NT2/D1 (cell line): Measurements from ENCODE around the gene OR11H7.
"Not testable (repeated sequence)": the region's sequence is repeated elsewhere in the genome, so short reads cannot be mapped to it uniquely, and the experiment has no call there.

Experiments used
- DNase-seq: peaks from one replicate; pipeline ENCODE4 v3.0.0-alpha.2; 2011; ENCODE audit warnings: low read depth, low spot score
- H3K27me3 ChIP-seq: 2 replicates; pipeline ENCODE4 v1.6.0; 2011; ENCODE audit warnings: mild to moderate bottlenecking; ENCODE audit not compliant: insufficient read length, insufficient read depth
- H3K36me3 ChIP-seq: 2 replicates; pipeline ENCODE4 v1.6.1; 2011; ENCODE audit warnings: mild to moderate bottlenecking, low read length, mixed read lengths; ENCODE audit not compliant: insufficient read depth, insufficient read length
- H3K4me1 ChIP-seq: 2 replicates; pipeline ENCODE4 v1.5.1; 2011; ENCODE audit not compliant: insufficient read depth, insufficient read length
- H3K4me3 ChIP-seq: 2 replicates; pipeline ENCODE4 v1.5.1; 2011; ENCODE audit warnings: low read depth; ENCODE audit not compliant: insufficient read length
- H3K9ac ChIP-seq: 2 replicates; pipeline ENCODE4 v1.6.0; 2011; ENCODE audit warnings: low read depth; ENCODE audit not compliant: insufficient read length
- H3K9me3 ChIP-seq: 2 replicates; pipeline ENCODE4 v1.5.1; 2011; ENCODE audit warnings: mild to moderate bottlenecking, low read length; ENCODE audit not compliant: insufficient read depth
- SUZ12 ChIP-seq: IDR thresholded peaks from 2 replicates; pipeline ENCODE4 v1.6.1; 2011; ENCODE audit not compliant: insufficient read length, insufficient read depth; ENCODE audit errors: extremely low read depth
- YY1 ChIP-seq: IDR thresholded peaks from 2 replicates; pipeline ENCODE4 v1.6.1; 2011; ENCODE audit not compliant: insufficient read length, insufficient read depth
- ZNF274 ChIP-seq: IDR thresholded peaks from 2 replicates; pipeline ENCODE4 v1.6.1; 2011; ENCODE audit warnings: mild to moderate bottlenecking, low read depth, low read length

The OR11H7 gene

DNA sequence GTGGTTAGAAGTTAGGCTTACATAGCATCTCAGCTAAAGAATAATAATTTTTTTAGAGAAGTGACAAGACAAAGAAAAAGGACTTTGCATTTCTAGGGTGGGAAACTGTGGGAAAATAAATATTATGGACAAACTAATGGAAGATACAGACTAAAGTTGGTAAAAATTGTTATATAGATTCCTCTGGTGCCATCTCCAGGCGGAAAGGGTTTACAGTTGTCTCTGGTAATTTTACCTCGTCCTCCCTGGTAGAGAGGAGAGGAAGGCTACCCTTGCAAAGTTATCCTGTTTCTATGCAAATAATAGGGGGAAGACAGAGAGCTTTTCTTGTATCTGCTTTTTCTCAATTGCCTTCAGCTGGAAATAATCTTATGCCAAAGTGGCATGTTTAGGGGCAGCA, 32.9 kb upstream of the OR11H7 start:
- Histone ChIP-seq H3K27me3 (no peaks in the 10 kb centered on the region), H3K9me3 (no peaks in the 10 kb centered on the region), H3K4me1 (no peaks in the 10 kb centered on the region), H3K36me3 (no peaks in the 10 kb centered on the region), H3K4me3 (no peak overlapping the region), H3K9ac (no peak overlapping the region)
- TF ChIP-seq SUZ12 (no peak), YY1 (no peak), ZNF274 (no peak)
- no peak for DNase-seq

DNA sequence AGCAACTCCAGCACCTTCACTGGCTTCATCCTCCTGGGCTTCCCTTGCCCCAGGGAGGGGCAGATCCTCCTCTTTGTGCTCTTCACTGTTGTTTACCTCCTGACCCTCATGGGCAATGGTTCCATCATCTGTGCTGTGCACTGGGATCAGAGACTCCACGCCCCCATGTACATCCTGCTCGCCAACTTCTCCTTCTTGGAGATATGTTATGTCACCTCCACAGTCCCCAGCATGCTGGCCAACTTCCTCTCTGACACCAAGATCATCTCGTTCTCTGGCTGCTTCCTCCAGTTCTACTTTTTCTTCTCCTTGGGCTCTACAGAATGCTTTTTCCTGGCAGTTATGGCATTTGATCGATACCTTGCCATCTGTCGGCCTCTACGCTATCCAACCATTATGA, 31.3 kb upstream of the OR11H7 start:
- no peak for DNase-seq

DNA sequence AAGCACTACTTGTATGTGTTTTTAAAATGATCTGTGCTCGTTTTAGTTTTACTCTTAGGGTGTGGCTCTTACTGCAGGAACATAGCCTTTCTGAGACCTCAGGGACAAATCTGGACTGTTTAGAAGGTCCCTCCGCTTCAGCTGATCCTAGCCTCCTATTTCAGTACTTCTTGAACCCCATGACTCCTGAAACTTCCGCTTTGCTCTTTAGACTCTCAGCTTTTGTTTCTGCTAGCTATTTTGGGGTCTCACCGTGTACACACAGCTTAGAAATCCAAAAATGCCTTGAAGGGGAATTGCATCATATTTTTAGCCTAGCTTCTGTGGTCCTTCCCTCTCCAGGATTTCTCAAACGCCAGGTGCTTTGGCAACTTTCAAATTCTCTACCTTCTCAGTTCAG, 29.8 kb upstream of the OR11H7 start:
- Histone ChIP-seq H3K9me3 (no peaks in the 10 kb centered on the region), H3K4me1 (no peaks in the 10 kb centered on the region), H3K36me3 (no peaks in the 10 kb centered on the region), H3K9ac (no peak overlapping the region), H3K27me3 (no peaks in the 10 kb centered on the region), H3K4me3 (no peak overlapping the region)
- no peak for DNase-seq
- TF ChIP-seq ZNF274 (no peak), SUZ12 (no peak), YY1 (no peak)

More for the DNA sequence above, 31.3 kb upstream of the OR11H7 start:
- H3K27me3 ChIP-seq, result no peaks in the 10 kb centered on the region
- TF ChIP-seq ZNF274, result no peak
- no peak for TF ChIP-seq YY1
- TF ChIP-seq SUZ12, result no peak
- H3K4me3 ChIP-seq, result no peak overlapping the region
- no peaks in the 10 kb centered on the region for H3K9me3 ChIP-seq
- H3K9ac ChIP-seq, result no peak overlapping the region
- H3K36me3 ChIP-seq, result no peaks in the 10 kb centered on the region
- no peaks in the 10 kb centered on the region for H3K4me1 ChIP-seq

DNA sequence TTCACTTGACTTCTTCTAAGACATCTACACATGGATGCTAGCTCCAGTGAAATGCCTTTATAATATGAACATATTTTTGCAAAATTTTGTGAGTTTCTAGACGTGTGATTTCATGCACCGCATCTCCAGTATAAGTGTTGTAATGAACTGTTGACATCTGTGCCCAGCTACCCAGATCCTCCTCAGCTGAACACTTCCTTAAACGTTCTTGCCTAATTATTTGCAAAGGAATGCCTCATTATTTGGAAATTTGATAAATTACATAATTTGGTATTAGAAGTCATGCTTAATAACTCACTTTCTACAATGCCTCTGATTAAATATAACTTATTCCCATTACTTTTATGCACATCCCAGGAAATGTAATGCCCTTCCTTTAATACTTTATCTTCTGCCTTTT, 24.1 kb upstream of the OR11H7 start:
- Histone ChIP-seq H3K4me1 (no peaks in the 10 kb centered on the region), H3K27me3 (no peaks in the 10 kb centered on the region), H3K36me3 (no peaks in the 10 kb centered on the region), H3K9me3 (no peaks in the 10 kb centered on the region), H3K4me3 (no peak overlapping the region), H3K9ac (no peak overlapping the region)
- no peak for DNase-seq
- TF ChIP-seq YY1 (no peak), ZNF274 (no peak), SUZ12 (no peak)

DNA sequence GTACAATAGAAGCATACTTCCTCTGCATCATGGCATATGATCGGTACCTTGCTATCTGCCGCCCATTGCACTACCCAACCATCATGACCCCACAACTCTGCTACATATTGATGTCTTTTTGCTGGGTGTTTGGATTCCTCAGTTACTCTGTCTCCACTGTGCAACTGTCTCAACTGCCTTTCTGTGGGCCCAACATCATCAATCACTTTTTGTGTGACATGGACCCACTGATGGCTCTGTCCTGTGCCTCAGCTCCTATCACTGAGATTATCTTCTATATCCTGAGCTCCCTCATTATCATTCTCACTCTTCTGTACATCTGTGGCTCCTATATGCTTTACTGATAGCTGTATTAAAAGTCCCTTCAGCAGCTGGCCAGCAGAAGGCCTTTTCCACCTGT, 19.2 kb upstream of the OR11H7 start:
- TF ChIP-seq YY1, result no peak
- no peak for TF ChIP-seq ZNF274
- TF ChIP-seq SUZ12, result no peak
- Histone ChIP-seq H3K4me1 (no peaks in the 10 kb centered on the region), H3K9me3 (no peaks in the 10 kb centered on the region), H3K27me3 (no peaks in the 10 kb centered on the region), H3K9ac (no peak overlapping the region), H3K36me3 (no peaks in the 10 kb centered on the region), H3K4me3 (no peak overlapping the region)
- no peak for DNase-seq

DNA sequence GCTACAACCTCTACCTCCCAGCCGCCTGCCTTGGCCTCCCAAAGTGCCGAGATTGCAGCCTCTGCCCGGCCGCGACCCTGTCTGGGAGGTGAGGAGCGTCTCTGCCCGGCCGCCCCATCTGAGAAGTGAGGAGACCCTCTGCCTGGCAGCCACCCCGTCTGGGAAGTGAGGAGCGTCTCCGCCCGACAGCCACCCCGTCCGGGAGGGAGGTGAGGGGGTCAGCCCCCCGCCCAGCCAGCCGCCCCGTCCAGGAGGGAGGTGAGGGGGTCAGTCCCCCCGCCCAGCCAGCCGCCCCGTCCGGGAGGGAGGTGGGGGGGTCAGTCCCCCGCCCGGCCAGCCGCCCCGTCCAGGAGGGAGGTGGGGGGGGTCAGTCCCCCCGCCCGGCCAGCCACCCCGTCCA, 16.4 kb upstream of the OR11H7 start:
- H3K4me1 ChIP-seq, result not testable (repeated sequence)

DNA sequence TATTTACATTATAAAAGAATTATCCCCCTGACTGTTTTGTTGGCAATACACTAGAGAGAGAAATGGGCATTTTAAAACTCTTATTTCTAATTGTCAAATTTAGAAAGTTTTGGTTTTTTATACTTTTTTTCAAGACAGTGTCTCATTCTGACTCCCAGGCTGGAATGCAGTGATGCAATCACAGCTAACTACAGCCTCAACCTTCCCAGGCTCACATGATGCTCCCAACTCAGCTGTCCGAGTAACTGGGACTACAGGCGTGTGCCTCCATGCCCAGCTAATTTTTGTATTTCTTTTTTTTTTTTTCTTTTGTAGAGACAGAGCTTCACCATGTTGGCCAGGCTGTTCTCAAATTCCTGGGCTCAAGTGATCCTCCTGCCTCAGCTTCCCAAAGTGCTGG, 13.6 kb upstream of the OR11H7 start:
- TF ChIP-seq ZNF274 (no peak), SUZ12 (no peak), YY1 (no peak)
- Histone ChIP-seq H3K27me3 (no peaks in the 10 kb centered on the region), H3K36me3 (no peaks in the 10 kb centered on the region), H3K4me3 (no peak overlapping the region), H3K9ac (no peak overlapping the region), H3K4me1 (no peaks in the 10 kb centered on the region), H3K9me3 (no peaks in the 10 kb centered on the region)
- no peak for DNase-seq

More for the DNA sequence above, 16.4 kb upstream of the OR11H7 start:
- H3K27me3 ChIP-seq, H3K9ac ChIP-seq, H3K36me3 ChIP-seq, DNase-seq, H3K9me3 ChIP-seq, H3K4me3 ChIP-seq: not testable (repeated sequence)

DNA sequence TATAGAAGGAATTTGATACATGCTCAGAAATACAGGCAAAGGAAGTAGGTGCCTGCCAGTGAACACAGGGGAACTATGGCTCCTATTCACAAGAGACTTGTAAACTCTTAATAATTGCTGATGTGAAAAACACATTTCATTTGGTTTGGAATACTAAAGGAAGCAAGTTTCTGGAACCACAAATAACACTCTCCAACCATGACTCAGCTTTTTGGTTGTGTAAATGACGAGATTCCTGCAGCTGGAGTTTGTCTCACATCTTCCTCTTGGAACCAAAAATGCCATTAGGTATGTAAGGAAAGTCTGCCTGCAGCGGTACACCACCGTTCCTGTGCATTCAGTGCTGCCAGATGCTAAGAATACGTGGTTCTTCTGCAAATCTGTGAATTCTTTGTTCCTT, 9.7 kb upstream of the OR11H7 start:
- Histone ChIP-seq H3K4me1 (no peaks in the 10 kb centered on the region), H3K4me3 (no peak overlapping the region), H3K9ac (no peak overlapping the region), H3K9me3 (no peaks in the 10 kb centered on the region), H3K27me3 (no peaks in the 10 kb centered on the region), H3K36me3 (no peaks in the 10 kb centered on the region)
- TF ChIP-seq YY1 (no peak), ZNF274 (no peak), SUZ12 (no peak)
- DNase-seq, result no peak
